ENCODE measurements around the gene LMAN2. TPM values are rescaled to one million over a fixed set of nuclear protein-coding genes. Genes with fewer than 3 reads are reported as not detected.

LMAN2 gene
- polyA plus RNA-seq, 3 donors, result 148 to 275 (median 259) TPM

GRCh38 chr5:177374211-177374610, 22.7 kb upstream of the LMAN2 start:
- Histone ChIP-seq H4K20me1 (ENCODE audit: insufficient read depth, low read length) (peaks cover 47% of the 10 kb centered on the region), H3K27ac (ENCODE audit: low read depth in 1 of 2, low read length in 2 of 2) (no peak overlapping the region), H3K9me3 (replicated peaks in 1 of 2; ENCODE audit: control insufficient read depth in 1 of 2, insufficient read depth in 1 of 2, low read length in 2 of 2) (no peaks in the 10 kb centered on the region), H3K4me1 (ENCODE audit: control insufficient read depth in 1 of 2, insufficient read depth in 2 of 2, low read length in 2 of 2) (peaks cover 24 to 34% of the 10 kb centered on the region in 2 donors), H3K27me3 (ENCODE audit: control insufficient read depth in 2 of 2, insufficient read depth in 2 of 2, low read length in 2 of 2) (no peaks in the 10 kb centered on the region), H3K4me2 (replicated peaks; ENCODE audit: extremely low read depth, low read length, poor library complexity, severe bottlenecking) (no peak overlapping the region), H3K79me2 (ENCODE audit: insufficient read depth, low read length) (no peaks in the 10 kb centered on the region), H3K4me3 (replicated peaks in 1 of 3; ENCODE audit: low read depth in 2 of 3, low read length in 3 of 3) (no peak overlapping the region), H3K36me3 (replicated peaks in 1 of 2; ENCODE audit: control insufficient read depth in 1 of 2, insufficient read depth in 2 of 2, low read length in 2 of 2) (peaks cover 42 to 46% of the 10 kb centered on the region in 2 donors), H2AFZ (ENCODE audit: insufficient read depth, low read depth, low read length, poor library complexity, severe bottlenecking) (no peak overlapping the region), H3K9ac (ENCODE audit: insufficient read depth, low read length, poor library complexity, severe bottlenecking) (no peak overlapping the region)
- TF ChIP-seq, protein P1, sequence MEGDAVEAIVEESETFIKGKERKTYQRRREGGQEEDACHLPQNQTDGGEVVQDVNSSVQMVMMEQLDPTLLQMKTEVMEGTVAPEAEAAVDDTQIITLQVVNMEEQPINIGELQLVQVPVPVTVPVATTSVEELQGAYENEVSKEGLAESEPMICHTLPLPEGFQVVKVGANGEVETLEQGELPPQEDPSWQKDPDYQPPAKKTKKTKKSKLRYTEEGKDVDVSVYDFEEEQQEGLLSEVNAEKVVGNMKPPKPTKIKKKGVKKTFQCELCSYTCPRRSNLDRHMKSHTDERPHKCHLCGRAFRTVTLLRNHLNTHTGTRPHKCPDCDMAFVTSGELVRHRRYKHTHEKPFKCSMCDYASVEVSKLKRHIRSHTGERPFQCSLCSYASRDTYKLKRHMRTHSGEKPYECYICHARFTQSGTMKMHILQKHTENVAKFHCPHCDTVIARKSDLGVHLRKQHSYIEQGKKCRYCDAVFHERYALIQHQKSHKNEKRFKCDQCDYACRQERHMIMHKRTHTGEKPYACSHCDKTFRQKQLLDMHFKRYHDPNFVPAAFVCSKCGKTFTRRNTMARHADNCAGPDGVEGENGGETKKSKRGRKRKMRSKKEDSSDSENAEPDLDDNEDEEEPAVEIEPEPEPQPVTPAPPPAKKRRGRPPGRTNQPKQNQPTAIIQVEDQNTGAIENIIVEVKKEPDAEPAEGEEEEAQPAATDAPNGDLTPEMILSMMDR (IDR thresholded peaks at IDR 0.05), result no peak
- Mint-ChIP-seq H3K4me1 (peaks cover 35% of the 10 kb centered on the region), H3K9me3 (peaks cover 0 to 5% (median 0%) of the 10 kb centered on the region in 7 donors), H3K4me3 (no peak overlapping the region), H3K27me3 (ENCODE audit: low read depth in 3 of 3) (peaks cover 0 to 14% (median 6%) of the 10 kb centered on the region in 3 donors), H3K27ac (no peak overlapping the region), H3K36me3 (peaks cover 34 to 52% of the 10 kb centered on the region in 2 donors)
- no peak for DNase-seq
- intact Hi-C loops (cut with micrococcal nuclease), result loop anchor here in 1 of 2 donors (10.0 kb wide), 1 partner anchor 691 kb away; no protein-coding TSS in a partner anchor
- WGBS (ENCODE audit: insufficient coverage), result 100% methylated on average over 3 of the region's 5 CpGs

- H3K27ac ChIP-seq (ENCODE audit: low read depth in 1 of 2, low read length in 2 of 2), result no peak overlapping the region
- H3K36me3 ChIP-seq (replicated peaks in 1 of 2; ENCODE audit: control insufficient read depth in 1 of 2, insufficient read depth in 2 of 2, low read length in 2 of 2), result peaks cover 46 to 50% of the 10 kb centered on the region in 2 donors
- H3K9ac ChIP-seq (ENCODE audit: insufficient read depth, low read length, poor library complexity, severe bottlenecking), result no peak overlapping the region
- DNase-seq, result no peak
- H3K79me2 ChIP-seq (ENCODE audit: insufficient read depth, low read length), result no peaks in the 10 kb centered on the region
- intact Hi-C loops (cut with micrococcal nuclease), result loop anchor here in 1 of 2 donors (10.0 kb wide), 1 partner anchor 691 kb away; no protein-coding TSS in a partner anchor
- WGBS (ENCODE audit: insufficient coverage), result 80% methylated on average over 6 of the region's 6 CpGs
- H4K20me1 ChIP-seq (ENCODE audit: insufficient read depth, low read length), result peaks cover 51% of the 10 kb centered on the region
- Mint-ChIP-seq H3K27ac (no peak overlapping the region), H3K9me3 (peaks cover 0 to 5% (median 0%) of the 10 kb centered on the region in 7 donors), H3K36me3 (peaks cover 38 to 56% of the 10 kb centered on the region in 2 donors), H3K4me3 (no peak overlapping the region), H3K27me3 (ENCODE audit: low read depth in 3 of 3) (peaks cover 0 to 14% (median 6%) of the 10 kb centered on the region in 3 donors), H3K4me1 (peaks cover 38% of the 10 kb centered on the region)
- TF ChIP-seq, protein P1 (IDR thresholded peaks at IDR 0.05), result no peak
- H3K27me3 ChIP-seq (ENCODE audit: control insufficient read depth in 2 of 2, insufficient read depth in 2 of 2, low read length in 2 of 2), result no peaks in the 10 kb centered on the region
- no peak overlapping the region for H2AFZ ChIP-seq (ENCODE audit: insufficient read depth, low read depth, low read length, poor library complexity, severe bottlenecking)
- no peak overlapping the region for H3K4me2 ChIP-seq (replicated peaks; ENCODE audit: extremely low read depth, low read length, poor library complexity, severe bottlenecking)
- peaks cover 24 to 38% of the 10 kb centered on the region in 2 donors for H3K4me1 ChIP-seq (ENCODE audit: control insufficient read depth in 1 of 2, insufficient read depth in 2 of 2, low read length in 2 of 2)
- no peaks in the 10 kb centered on the region for H3K9me3 ChIP-seq (replicated peaks in 1 of 2; ENCODE audit: control insufficient read depth in 1 of 2, insufficient read depth in 1 of 2, low read length in 2 of 2)
- H3K4me3 ChIP-seq (replicated peaks in 1 of 3; ENCODE audit: low read depth in 2 of 3, low read length in 3 of 3), result no peak overlapping the region
Measured at GRCh38 chr5:177373806-177374205, 22.3 kb upstream of the LMAN2 start.
